Glutamatergic neuron (in vitro differentiated cells): ENCODE measurements around the gene RBP7. TPM values are rescaled to one million over a fixed set of nuclear protein-coding genes. Genes with fewer than 3 reads are reported as not detected.
"Not testable (repeated sequence)": the region's sequence is repeated elsewhere in the genome, so short reads cannot be mapped to it uniquely, and the experiment has no call there.

Experiments used
- DNase-seq: peaks from one replicate; pipeline ENCODE4 v3.0.0; 2022
- H3K27ac Mint-ChIP-seq: one replicate; pipeline ENCODE4 v1.8.0; 2020; ENCODE audit warnings: mild to moderate bottlenecking, mixed read lengths, inconsistent platforms; ENCODE audit not compliant: unreplicated experiment
- H3K27me3 Mint-ChIP-seq: one replicate; pipeline ENCODE4 v1.8.0; 2020; ENCODE audit warnings: mild to moderate bottlenecking, moderate library complexity, mixed read lengths, inconsistent platforms; ENCODE audit not compliant: unreplicated experiment
- H3K36me3 Mint-ChIP-seq: one replicate; pipeline ENCODE4 v1.8.0; 2020; ENCODE audit warnings: mild to moderate bottlenecking, mixed read lengths, inconsistent platforms; ENCODE audit not compliant: unreplicated experiment
- H3K4me1 Mint-ChIP-seq: one replicate; pipeline ENCODE4 v1.8.0; 2020; ENCODE audit warnings: mild to moderate bottlenecking, low read depth, mixed read lengths, inconsistent platforms; ENCODE audit not compliant: unreplicated experiment
- H3K4me3 Mint-ChIP-seq: one replicate; pipeline ENCODE4 v1.8.0; 2020; ENCODE audit warnings: mild to moderate bottlenecking, mixed read lengths, inconsistent platforms; ENCODE audit not compliant: unreplicated experiment
- H3K9me3 Mint-ChIP-seq: one replicate; pipeline ENCODE4 v1.8.0; 2020; ENCODE audit warnings: mild to moderate bottlenecking, moderate library complexity, mixed read lengths, inconsistent platforms; ENCODE audit not compliant: unreplicated experiment
- CTCF ChIP-seq: fragments of 200-600 bp; sonication (generic); IDR thresholded peaks from one replicate; pipeline ENCODE4 v1.5.0; 2021; ENCODE audit not compliant: partially characterized antibody, unreplicated experiment
- total RNA-seq: library from RNA; stranded (reverse); fragmentation: NEBNext Ultra II Directional; extraction: Animal tissue kit (Norgen Biotek cat#: 25700); gene quantifications from one replicate; pipeline ENCODE4 v1.2.1, GENCODE V29; 2021; ENCODE audit not compliant: unreplicated experiment

The RBP7 gene
- total RNA-seq, 1 donor from 2014 or later = not detected

GRCh38 chr1:9993561-9994075 is 3.4 kb upstream of the RBP7 start:
- no peak overlapping the region for H3K27ac Mint-ChIP-seq
- no peak for TF ChIP-seq CTCF
- H3K27me3 Mint-ChIP-seq = peaks cover 8% of the 10 kb centered on the region
- no peaks in the 10 kb centered on the region for H3K4me1 Mint-ChIP-seq
- peaks cover 2% of the 10 kb centered on the region for H3K9me3 Mint-ChIP-seq
- peaks cover 5% of the 10 kb centered on the region for H3K36me3 Mint-ChIP-seq
- DNase-seq = no peak
- H3K4me3 Mint-ChIP-seq = no peak overlapping the region

- peaks cover 10% of the 10 kb centered on the region for H3K27me3 Mint-ChIP-seq
- TF ChIP-seq CTCF = no peak
- no peaks in the 10 kb centered on the region for H3K4me1 Mint-ChIP-seq
- no peak overlapping the region for H3K27ac Mint-ChIP-seq
- peaks cover 2% of the 10 kb centered on the region for H3K9me3 Mint-ChIP-seq
- DNase-seq = no peak
- H3K4me3 Mint-ChIP-seq = no peak overlapping the region
- H3K36me3 Mint-ChIP-seq = peaks cover 5% of the 10 kb centered on the region
Observed at GRCh38 chr1:10001016-10001665, 4.1 kb downstream of the RBP7 start.

GRCh38 chr1:10005248-10005647 is 8.2 kb downstream of the RBP7 start:
- H3K27me3 Mint-ChIP-seq, H3K4me1 Mint-ChIP-seq, H3K9me3 Mint-ChIP-seq, H3K4me3 Mint-ChIP-seq, H3K27ac Mint-ChIP-seq, DNase-seq, H3K36me3 Mint-ChIP-seq: not testable (repeated sequence)

- Mint-ChIP-seq H3K9me3 (no peaks in the 10 kb centered on the region), H3K27me3 (no peaks in the 10 kb centered on the region), H3K4me3 (no peak overlapping the region), H3K36me3 (no peaks in the 10 kb centered on the region), H3K4me1 (no peaks in the 10 kb centered on the region), H3K27ac (no peak overlapping the region)
- DNase-seq = no peak
- TF ChIP-seq CTCF = no peak
Observed at GRCh38 chr1:10007169-10007568, 10.1 kb downstream of the RBP7 start.

- no peak for TF ChIP-seq CTCF
- DNase-seq = no peak
- peaks cover 6% of the 10 kb centered on the region for H3K4me1 Mint-ChIP-seq
- no peaks in the 10 kb centered on the region for H3K9me3 Mint-ChIP-seq
- no peak overlapping the region for H3K4me3 Mint-ChIP-seq
- no peaks in the 10 kb centered on the region for H3K36me3 Mint-ChIP-seq
- H3K27ac Mint-ChIP-seq = no peak overlapping the region
- H3K27me3 Mint-ChIP-seq = no peaks in the 10 kb centered on the region
Observed at GRCh38 chr1:10014016-10014415, 17.0 kb downstream of the RBP7 start.
